ENCODE measurements around the gene METTL5.
"Not testable (repeated sequence)": the region's sequence is repeated elsewhere in the genome, so short reads cannot be mapped to it uniquely, and the experiment has no call there.

The METTL5 gene

DNA sequence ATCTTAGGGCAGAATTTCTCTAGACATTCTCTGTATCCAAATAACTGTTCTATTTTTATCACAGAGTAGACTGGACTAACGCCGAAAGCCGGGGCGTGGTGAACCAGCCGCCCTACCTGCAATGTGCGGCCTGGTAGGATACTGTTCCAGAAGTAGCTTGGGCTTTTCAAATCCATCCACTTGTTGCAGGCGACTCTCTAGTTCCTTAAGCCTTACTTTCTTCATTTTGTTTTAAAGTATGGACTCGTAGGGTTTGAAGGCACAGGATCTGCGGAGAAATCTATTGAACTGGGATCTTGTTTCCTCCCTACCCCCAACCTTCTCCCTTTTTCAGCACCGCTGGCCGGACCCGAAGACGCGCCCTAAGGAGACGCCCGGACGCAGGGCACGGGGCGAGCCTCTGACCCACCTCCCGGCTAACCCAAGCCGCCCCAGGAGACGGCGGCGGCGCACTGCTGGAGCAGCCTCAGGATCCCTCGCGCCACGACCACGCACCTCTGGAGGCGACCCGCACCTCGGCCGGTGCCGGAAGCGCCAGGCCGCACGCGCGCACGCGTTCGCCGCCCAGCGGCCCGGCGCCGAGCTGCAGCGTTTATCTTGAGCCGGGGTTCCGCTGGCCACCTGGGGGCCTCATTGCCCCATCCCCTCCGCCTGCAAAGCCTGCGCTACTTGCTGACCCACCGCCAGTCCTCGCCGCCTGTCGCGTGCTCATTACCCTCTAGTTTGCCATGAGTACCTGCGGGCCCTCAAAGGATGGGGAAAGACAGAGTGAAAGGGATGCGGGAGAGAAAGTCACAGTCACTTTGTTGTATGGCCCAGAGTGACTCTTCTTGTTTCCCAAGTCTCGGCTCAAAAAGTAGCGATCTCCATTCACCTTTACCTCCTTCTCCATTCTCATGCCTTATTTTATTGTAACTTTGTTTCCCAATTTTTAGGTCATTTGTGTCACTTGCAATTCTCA, at the start of gene METTL5:
Gene METTL5, minus strand, starts transcription at position 533 of the 961 bp plus-strand sequence. Its CDS starts 308 bp downstream, at position 225.
- DNase-seq: peak; percentile 52 to 64 (median 57)

DNA sequence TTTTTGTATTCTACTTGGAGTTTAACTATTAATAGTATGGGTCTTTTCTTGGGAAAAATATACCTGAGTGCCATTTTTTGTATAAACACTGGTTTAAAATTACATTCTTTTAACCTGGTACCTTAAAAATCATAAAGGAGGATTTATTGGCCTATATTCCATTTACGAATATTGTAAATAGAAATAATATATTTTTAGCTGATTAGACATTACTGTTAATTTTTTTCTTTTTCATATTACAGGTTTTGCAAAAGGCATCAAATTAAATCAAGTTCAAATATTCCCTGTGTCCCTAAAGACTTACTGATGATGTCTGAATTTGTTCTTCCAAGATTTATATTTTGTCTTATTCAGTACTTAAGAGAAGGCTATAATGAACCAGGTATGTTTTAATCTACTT, 47.3 kb upstream of the METTL5 start:
- no peak for DNase-seq

DNA sequence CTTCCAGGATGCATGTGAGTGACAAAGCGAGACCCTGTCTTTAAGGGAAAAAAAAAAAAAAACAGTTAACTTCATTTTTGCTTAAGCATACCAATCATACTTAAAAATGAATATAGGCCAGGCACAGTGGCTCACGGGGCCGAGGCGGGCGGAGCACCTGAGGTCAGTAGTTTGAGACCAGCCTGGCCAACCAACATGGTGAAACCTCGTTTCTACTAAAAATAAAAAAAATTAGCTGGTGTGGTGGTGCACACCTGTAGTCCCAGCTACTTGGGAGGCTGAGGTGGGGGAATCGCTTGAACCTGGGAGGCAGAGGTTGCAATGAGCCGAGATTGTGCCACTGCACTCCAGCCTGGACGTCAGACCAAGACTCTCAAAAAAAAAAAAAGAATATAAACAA, 46.7 kb upstream of the METTL5 start:
- DNase-seq: not testable (repeated sequence)

DNA sequence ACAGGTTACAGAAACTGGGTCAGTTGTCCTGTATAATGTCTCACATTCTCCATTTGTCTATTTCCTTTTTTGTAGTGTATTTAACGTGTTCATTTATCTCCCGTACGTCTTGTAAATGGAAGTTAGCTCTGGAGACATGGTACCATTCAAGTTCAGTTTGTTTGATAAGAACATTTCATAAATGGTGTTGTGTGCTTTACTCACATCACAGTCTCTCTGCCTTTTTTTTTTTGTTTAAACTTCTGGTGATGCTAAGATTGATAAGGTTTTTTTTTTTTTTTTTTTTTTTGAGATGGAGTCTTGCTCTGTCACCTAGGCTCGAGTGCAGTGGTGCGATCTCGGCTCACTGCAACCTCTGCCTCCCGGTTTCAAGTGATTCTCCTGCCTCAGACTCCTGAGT, 44.2 kb upstream of the METTL5 start:
- no peak for DNase-seq

DNA sequence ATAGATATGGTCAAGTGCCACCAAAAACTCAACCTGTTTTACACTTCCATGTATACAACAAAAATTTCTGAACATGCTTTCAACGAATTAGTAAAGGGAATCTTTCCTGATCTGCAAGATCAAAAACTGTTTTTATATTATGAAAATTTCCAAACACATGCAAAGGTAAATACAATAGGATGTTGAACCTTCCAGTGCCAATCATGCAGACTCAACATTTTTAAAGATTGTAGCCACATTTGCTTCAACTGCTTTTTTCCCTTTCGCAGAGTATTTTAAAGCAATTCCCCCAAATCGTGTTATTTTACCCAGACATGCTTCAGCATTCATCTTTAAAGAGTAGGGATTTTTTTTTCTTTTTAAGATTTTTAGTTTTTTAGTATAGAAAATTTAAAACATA, 42.9 kb upstream of the METTL5 start:
- no peak for DNase-seq

DNA sequence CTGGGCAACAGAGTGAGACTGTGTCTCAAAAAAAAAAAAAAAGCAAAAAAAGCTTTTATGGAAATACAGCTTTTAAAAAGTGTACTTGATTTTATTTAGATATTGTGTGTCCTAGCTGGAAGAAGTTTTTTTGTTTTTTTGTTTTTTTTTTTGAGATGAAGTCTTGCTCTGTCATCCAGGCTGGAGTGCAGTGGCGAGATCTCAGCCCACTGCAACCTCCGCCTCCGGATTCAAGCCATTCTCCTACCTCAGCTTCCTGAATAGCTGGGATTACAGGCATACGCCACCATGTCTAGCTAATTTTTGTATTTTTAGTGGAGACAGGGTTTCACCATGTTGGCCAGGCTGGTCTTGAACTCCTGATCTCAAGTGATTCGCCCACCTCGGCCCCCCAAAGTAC, 41.5 kb upstream of the METTL5 start:
- DNase-seq: not testable (repeated sequence)

DNA sequence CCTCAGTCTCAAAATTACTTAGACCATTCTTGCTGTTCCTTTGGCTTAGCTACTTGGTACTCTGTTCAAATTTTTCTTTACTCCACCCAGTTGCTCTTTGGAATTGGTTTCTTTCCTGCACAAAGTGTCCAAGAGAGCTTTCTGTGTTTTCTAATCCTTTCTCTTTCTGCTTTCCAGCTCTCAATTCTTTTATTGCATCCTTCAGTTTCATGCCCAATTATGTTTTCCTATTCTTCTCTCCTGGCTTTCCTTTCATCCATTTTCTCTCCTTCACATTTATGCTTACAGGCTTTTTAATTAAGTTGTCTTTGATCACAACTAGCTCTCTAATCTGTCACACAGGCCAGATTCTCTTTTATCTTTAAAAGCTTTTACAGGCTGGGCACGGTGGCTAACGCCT, 40.8 kb upstream of the METTL5 start:
- DNase-seq: no peak

DNA sequence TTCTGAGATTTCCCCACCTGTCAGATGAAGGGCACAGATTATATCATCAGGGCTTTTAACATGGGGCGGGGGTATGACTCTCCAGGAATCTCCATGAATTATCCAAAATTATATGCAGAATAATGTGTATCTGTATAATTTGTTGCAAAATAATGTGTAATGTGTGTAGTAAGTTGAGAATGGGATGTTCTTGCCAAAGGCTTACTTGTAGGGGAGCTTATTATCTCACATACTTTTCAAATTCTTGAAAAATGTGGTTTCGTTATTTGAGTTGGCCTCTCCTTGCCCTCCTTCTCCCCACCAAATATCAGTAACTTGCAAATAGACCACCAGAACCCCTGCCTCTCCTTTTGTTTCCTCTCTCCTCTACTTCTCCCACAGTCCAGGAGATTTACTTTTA, 38.1 kb upstream of the METTL5 start:
- no peak for DNase-seq

DNA sequence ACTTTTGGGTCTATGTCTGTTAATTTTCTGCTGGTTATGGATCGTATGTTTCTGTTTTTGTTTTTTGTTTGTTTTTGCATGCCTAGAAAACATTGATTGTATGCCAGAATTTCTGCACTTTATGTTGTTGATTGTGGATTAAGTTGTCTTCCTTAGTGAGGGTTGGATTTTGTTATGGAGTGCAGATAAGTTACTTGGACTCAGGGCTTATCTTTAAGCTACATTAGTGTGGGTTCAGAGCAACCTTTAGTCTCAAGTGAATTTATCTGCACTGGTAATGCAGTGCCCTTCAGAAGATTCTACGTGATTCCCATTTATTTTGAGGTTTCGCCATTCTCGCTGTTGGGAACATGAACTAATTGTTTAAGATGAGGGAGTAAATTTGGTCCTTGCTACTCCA, 35.4 kb upstream of the METTL5 start:
- no peak for DNase-seq

DNA sequence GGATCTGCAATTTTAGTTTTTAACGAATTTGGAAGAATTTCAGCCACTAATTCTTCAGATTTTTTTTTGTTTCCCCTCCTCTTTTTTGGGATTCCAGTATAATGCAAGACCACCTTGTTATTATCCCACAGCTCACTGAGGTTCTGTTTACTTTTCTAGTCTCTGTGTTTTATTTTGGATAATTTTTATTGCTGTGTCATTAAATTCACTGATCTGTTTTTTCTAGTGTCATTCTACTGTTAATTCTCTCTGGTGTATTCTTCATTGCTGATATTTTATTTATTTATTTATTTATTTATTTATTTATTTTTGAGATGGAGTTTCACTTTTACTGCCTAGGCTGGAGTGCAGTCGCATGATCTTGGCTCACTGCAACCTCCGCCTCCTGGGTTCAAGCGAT, 34.7 kb upstream of the METTL5 start:
- DNase-seq: no peak

DNA sequence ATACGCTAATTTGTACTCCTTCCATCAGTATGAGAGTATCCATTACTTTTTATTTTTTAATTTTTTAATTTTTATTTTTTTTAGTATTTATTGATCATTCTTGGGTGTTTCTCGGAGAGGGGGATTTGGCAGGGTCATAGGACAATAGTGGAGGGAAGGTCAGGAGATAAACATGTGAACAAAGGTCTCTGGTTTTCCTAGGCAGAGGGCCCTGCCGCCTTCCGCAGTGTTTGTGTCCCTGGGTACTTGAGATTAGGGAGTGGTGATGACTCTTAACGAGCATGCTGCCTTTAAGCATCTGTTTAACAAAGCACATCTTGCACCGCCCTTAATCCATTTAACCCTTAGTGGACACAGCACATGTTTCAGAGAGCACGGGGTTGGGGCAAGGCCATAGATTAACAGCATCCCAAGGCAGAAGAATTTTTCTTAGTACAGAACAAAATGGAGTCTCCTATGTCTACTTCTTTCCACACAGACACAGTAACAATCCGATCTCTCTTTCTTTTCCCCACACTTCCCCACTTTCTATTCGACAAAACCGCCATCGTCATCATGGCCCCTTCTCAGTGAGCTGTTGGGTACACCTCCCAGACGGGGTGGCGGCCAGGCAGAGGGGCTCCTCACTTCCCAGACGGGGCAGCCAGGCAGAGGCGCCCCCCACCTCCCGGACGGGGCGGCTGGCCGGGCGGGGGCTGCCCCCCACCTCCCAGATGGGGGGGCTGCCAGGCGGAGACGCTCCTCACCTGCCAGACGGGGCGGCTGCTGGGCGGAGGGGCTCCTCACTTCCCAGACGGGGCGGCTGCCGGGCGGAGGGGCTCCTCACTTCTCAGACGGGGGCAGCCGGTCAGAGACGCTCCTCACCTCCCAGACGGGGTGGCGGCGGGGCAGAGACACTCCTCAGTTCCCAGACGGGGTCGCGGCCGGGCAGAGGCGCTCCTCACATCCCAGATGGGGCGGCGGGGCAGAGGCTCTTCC, 30.9 kb upstream of the METTL5 start:
- DNase-seq: not testable (repeated sequence)

DNA sequence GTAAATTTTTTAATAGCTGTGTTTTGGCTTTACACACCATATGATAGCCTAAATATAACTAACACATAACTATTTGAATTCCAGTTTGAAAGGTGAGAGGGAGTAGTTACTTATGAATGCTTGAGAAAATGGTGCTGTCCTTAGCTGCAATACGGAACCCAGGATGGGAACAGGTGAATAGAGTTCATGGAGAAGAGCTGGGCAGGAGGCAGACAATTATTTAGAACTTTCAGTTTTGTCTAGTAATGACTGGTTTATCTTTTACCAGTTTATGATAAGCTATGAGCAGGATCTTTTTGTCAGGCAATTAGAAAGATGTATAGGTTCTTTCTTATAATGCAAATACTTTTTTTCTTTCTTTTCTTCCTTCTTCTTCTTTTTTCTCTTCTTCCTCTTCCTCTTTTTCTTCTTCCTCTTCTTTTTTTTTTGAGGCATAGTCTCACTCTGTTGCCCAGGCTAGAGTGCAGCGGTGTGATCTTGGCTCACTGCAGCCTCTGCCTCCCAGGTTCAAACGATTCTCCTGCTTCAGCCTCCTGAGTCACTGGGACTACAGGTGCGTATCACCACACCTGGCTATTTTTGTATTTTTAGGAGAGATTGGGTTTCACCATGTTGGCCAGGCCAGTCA, 28.4 kb upstream of the METTL5 start:
- DNase-seq: no peak

DNA sequence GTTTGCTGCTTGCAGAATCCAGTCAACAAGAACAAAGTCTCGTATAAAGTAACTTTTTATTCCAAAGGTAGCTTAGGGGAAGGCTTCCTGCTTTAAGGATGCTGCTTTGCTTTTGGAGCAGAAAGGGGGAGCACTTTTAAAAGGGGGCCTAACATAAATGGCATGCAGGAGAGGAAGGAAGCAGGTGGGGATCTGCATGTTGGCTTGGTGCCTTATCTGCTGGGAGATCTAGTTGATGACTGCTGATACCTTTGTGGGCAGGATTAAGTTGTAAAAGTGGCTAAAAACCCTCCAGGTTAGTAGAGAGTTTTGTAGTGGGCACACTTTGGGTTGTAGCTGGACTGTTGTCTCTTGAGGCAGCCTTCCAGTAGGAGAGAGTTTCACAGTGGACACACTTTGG, 25.0 kb upstream of the METTL5 start:
- DNase-seq: no peak

DNA sequence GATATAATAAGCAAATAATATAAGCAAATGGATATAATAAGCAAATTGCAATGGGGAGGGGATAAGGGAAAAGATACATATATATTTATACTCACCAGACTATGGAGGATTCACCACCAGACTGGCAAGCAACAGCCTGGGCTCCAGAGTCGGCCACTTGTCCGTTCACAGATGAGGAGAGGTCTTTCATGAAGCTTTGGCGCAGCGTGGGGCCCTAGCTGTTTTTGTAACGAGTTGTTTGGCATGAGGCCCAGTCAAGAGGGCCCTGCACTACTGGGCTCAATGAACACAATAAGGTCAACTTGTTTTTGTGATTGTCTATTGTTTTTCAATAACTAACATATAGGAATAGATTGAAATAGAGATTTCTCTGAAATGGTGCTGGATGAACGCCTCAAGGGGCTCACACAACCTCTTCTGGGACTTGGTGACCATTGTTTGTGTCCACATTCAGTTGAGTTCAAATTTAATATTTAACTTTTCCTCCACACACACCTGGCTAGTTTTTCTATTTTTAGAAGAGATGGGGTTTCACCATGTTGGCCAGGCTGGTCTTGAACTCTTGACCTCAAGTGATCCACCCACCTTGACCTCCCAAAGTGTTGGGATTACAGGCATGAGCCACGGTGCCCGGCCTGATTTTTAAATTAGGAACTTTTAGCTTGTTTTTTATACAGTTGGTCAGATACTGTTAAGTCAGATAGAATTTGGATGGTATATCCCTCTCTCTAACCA, 24.4 kb upstream of the METTL5 start:
- DNase-seq: not testable (repeated sequence)

DNA sequence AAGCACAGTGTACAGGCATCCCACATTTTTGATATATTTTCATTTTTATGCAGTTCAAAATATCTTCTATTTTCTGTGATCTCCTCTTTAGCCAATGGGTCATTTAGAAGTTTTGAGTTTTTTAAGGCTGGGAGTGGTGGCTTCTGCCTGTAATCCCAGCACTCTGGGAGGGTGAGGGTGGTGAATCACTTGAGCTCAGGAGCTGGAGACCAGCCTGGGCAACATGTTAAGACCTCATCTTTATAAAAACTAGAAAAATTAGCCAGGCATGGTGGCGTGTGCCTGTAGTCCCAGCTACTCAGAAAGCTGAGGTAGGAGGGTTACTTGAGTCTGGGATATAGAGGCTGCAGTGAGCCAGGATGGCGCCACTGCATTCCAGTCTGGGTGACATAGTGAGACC, 20.3 kb upstream of the METTL5 start:
- DNase-seq: no peak

DNA sequence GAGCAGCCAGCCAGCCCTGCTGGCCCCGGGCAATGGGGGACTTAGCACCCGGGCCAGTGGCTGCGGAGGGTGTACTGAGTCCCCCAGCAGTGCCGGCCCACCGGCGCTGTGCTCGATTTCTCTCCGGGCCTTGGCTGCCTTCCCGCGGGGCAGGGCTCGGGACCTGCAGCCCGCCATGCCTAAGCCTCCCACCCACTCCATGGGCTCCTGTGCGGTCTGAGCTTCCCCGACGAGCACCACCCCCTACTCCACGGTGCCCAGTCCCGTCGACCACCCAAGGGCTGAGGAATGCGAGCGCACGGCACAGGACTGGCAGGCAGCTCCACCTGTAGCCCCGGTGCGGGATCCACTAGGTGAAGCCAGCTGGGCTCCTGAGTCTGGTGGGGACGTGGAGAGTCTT, 16.9 kb upstream of the METTL5 start:
- not testable (repeated sequence) for DNase-seq

DNA sequence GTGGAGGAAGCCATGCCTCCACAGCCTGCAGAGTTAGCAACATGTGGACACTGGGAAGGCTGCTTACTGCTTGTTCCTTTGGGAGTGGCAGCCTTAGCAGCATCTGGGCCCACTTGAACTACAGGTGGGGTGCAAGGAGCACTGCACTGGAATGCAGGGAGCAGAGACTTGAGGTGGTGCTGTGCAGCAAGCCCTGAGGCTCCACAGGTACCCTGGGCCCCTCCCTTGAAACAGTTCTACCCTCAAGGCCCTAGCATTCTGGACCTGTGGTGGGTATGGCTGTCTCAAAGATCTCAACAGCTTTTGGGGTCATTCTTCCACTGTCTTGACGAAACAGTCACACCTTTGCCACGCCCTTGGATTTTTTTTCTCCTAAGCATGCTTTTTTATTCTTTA, 16.0 kb upstream of the METTL5 start:
- DNase-seq: no peak

DNA sequence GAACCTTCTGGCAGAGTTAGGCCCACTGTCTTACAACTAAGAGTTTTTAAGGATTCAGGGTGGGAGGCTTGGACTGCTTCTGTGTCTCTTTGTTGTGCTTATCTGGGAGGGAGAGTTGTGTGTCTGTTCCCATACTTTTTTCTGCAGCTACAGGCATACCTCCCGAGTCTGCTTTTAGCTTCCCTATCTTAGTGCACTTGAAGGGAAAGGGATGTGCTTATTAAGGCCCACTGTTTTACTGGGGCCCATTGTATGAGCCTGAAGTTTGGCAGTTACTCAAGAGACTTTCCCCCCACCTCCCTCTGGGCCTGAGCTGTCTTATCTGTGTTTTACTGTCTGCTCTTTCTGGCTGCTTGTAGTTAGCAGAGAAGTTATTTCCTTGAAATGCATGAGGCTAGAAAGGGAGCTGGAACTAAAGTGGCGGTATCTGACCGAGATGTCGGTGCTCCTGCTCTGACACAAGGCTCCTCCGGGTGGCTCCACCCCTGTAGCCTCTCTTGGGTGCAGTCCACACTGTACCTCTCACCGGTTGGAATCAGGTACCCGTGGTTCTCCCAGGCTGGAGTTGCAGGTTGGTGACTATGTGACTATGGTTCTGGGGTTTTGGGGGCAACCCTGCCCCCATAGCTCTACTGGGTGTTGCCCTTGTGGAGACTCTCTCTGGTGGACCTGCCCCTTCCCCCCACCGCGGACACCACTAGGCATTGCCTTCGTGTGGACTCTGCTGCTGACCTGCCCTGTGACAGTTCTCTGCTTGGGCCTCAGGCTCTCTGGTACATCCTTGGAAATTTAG, 15.4 kb upstream of the METTL5 start:
- no peak for DNase-seq

DNA sequence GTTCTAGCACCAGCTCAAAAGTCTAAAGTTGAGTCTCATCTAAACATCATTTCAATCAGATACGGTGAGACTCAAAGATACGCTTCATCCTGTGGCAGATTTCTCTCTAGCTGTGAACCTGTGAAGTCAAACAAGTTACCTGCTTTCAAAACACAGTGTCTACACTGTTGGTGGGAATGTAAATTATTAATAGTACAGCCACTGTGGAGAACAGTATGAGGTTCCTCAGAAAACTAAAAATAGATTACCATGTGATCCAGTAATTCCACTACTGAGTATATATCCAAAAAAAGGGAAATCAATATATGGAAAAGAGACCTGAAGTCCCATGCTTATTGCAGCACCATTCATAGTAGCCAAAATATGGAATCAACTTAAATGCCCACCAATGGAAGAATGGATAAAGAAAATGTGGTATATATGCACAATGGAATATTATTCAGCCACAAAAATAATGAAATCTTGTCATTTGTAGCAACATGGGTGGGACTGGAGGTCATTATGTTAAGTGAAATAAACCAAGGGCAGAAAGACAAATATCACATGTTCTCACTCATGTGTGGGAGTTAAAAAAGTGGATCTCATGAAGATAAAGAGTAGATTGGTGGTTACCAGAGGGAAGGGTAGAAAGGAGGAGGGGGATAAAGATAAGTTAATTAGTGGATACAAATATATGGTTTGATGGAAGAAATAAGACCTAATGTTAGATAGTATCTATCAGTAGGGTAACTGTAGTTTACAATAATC, 14.2 kb upstream of the METTL5 start:
- no peak for DNase-seq

DNA sequence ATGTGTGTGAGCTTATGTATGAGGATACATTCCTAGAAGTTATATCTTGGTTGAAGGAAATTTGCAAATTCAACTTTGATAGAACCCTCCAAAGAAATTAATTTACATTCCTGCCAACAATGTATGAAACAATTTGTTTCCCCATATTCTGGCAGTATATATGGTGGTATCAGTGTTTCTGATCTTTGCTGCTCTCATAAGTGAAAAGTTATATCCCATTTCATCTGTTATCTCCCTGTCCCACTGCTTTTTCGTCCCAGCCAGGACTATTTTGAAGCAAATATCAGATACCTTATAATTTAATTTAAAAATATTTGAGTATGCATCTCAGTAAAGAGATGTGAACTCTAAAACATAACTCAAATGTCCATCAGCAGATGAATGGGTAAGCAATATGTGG, 9.7 kb upstream of the METTL5 start:
- no peak for DNase-seq
